K562 (cell line): ENCODE results near the gene WDR86. TPM values are rescaled to one million over a fixed set of nuclear protein-coding genes. Genes with fewer than 3 reads are reported as not detected.

ENCODE experiments used
- ATAC-seq: fragments of 200-7000 bp; cut with Tn5 transposase; 3 replicates; pipeline ENCODE4 v1.9.1; 2020; ENCODE audit warnings: moderate library complexity
- BruUV-seq: library from RNA; stranded (reverse); fragments of 400-500 nt; replicated peaks from 2 replicates; lab custom pipeline; 2021; lab: Mats Ljungman, UMichigan
- CTCF ChIA-PET: fragments of 300-600 bp; formaldehyde crosslinking; extraction: SDS; loops from one replicate; lab custom pipeline; 2021; ENCODE audit warnings: low intra/inter-chr PET ratio; lab: Yijun Ruan, JAX
- POLR2A ChIA-PET: fragments of 300-600, 350-650 bp; sonication (Branson Sonifier 250); formaldehyde crosslinking; extraction: SDS; loops from one replicate; lab custom pipeline; 2021; ENCODE audit warnings: antibody characterized with exemption, inconsistent platforms; lab: Yijun Ruan, JAX
- DNase-seq, 4 experiments: peaks; one replicate each; pipeline versions ENCODE4 v3.0.0 to v3.0.0-alpha.2; 2011 to 2018; ENCODE audit warnings: low spot score in 3 of 4, mixed read lengths in 3 of 4; ENCODE audit errors: extremely low read depth in 1 of 4
- FAIRE-seq: peaks from 2 replicates; lab custom pipeline; 2011; peaks lifted over from hg19 to GRCh38; lab: Jason Lieb, UNC
- H2AFZ ChIP-seq: 2 replicates; pipeline ENCODE4 v1.6.0; 2011; ENCODE audit warnings: low read depth, low read length, control low read depth, inconsistent platforms
- H3K27ac ChIP-seq: fragments of 200-600 bp; 3 replicates; pipeline ENCODE4 v1.8.0; 2011; ENCODE audit warnings: low read depth, mild to moderate bottlenecking, control low read depth, inconsistent platforms, low read length, moderate library complexity, mixed read lengths; ENCODE audit errors: extremely low read depth
- H3K27me3 ChIP-seq, 2 experiments: fragments of 300-600 bp in 1 of 2; 2 replicates in 1 of 2; 3 replicates in 1 of 2; pipeline versions ENCODE4 v1.6.0 to v1.8.0; 2011; ENCODE audit warnings: inconsistent platforms in 2 of 2, low read length in 2 of 2, mild to moderate bottlenecking in 1 of 2, mixed read lengths in 1 of 2, moderate library complexity in 1 of 2; ENCODE audit not compliant: control insufficient read depth in 2 of 2, insufficient read depth in 2 of 2
- H3K36me3 ChIP-seq: fragments of 300-600 bp; 3 replicates; pipeline ENCODE4 v1.8.0; 2011; ENCODE audit warnings: mild to moderate bottlenecking, low read length, inconsistent platforms; ENCODE audit not compliant: control insufficient read depth, insufficient read depth
- H3K4me1 ChIP-seq, 2 experiments: fragments of 200-600 bp in 1 of 2; replicated peaks in 1 of 2; 2 replicates in 1 of 2; 3 replicates in 1 of 2; pipeline versions ENCODE4 v1.5.1 to v1.8.0; 2011; ENCODE audit warnings: inconsistent platforms in 2 of 2, low read length in 2 of 2, mild to moderate bottlenecking in 1 of 2, mixed read lengths in 1 of 2, moderate library complexity in 1 of 2; ENCODE audit not compliant: control insufficient read depth in 2 of 2, insufficient read depth in 2 of 2
- H3K4me2 ChIP-seq: 2 replicates; pipeline ENCODE4 v1.6.1; 2011; ENCODE audit warnings: low read length, control low read depth, inconsistent platforms, mixed read lengths; ENCODE audit not compliant: insufficient read depth
- H3K4me3 ChIP-seq: fragments of 200-600 bp; sonication (generic), shearing (Covaris generic); 2 replicates; pipeline ENCODE4 v1.5.1; 2016; ENCODE audit warnings: control low read depth, inconsistent platforms
- H3K79me2 ChIP-seq: fragments of 200-600 bp; 3 replicates; pipeline ENCODE4 v1.8.0; 2011; ENCODE audit warnings: low read length, inconsistent platforms; ENCODE audit not compliant: control insufficient read depth, insufficient read depth
- H3K9ac ChIP-seq, 2 experiments: 2 replicates each; pipeline versions ENCODE4 v1.6.0 to v1.6.1; 2011; ENCODE audit warnings: low read depth in 2 of 2, low read length in 2 of 2, control low read depth in 1 of 2, inconsistent platforms in 1 of 2, mild to moderate bottlenecking in 1 of 2, mixed read lengths in 1 of 2; ENCODE audit not compliant: insufficient read depth in 1 of 2
- H3K9me1 ChIP-seq: one replicate; pipeline ENCODE4 v1.6.0; 2011; ENCODE audit warnings: inconsistent platforms, mild to moderate bottlenecking, low read length, moderate library complexity; ENCODE audit not compliant: control insufficient read depth, insufficient read depth
- H3K9me3 ChIP-seq: replicated peaks from 2 replicates; pipeline ENCODE4 v1.5.1; 2011; ENCODE audit warnings: low read depth, low read length, inconsistent platforms; ENCODE audit not compliant: control insufficient read depth, insufficient read depth
- H4K20me1 ChIP-seq: replicated peaks from 2 replicates; pipeline ENCODE4 v1.6.1; 2011; ENCODE audit warnings: low read length, inconsistent platforms, mixed read lengths; ENCODE audit not compliant: control insufficient read depth, insufficient read depth
- CTCF ChIP-seq, 3 experiments: IDR thresholded peaks in 2 of 3; conservative IDR thresholded peaks in 1 of 3; 2 replicates each; pipeline ENCODE4 v1.5.1; 2011 to 2012; ENCODE audit warnings: low read length in 3 of 3, mild to moderate bottlenecking in 3 of 3, control low read depth in 2 of 3, improper control_type of control experiment in 1 of 3, inconsistent platforms in 1 of 3, low read depth in 1 of 3, mixed read lengths in 1 of 3, moderate library complexity in 1 of 3; ENCODE audit not compliant: insufficient read depth in 2 of 3
- WGBS: fragments of 100-300 bp; shearing (Covaris generic); methylation state at CpG from one replicate; pipeline ENCODE4 v1.1.6; 2016; ENCODE audit warnings: low coverage, mixed read lengths; ENCODE audit not compliant: insufficient coverage; ENCODE audit errors: missing lambda C conversion rate; 5-methylcytosine and 5-hydroxymethylcytosine counted together
- in situ Hi-C: fragments of 300-500 bp; cut with MboI; formaldehyde crosslinking; loops from 4 replicates; pipeline ENCODE4 v1.15.0; 2018; ENCODE audit warnings: inconsistent platforms, mixed read lengths
- intact Hi-C: fragments of 100-400 bp; cut with micrococcal nuclease; formaldehyde crosslinking; loops from 2 replicates; pipeline ENCODE4 v1.14.2; 2022
- polyA plus RNA-seq, 8 experiments: library from polyadenylated mRNA; depleted of rRNA in 4 of 8; stranded (reverse) in 5 of 8; unstranded in 3 of 8; fragments of >200 nt; fragmentation: Nextera tagmentation in 2 of 8; fragmentation: Illumina TruSeq in 1 of 8; extraction: Ambion mirVana in 2 of 8; extraction: Trizol in 1 of 8; gene quantifications; 2 replicates each; pipeline versions ENCODE4 v1.2.1 to v1.2.3, GENCODE V29; 2011 to 2014; ENCODE audit warnings: inconsistent platforms in 1 of 8, missing spikeins in 1 of 8
- total RNA-seq, 7 experiments: library from RNA; depleted of rRNA in 6 of 7; stranded (reverse); fragments of >200 nt in 6 of 7; fragmentation: Illumina TruSeq in 2 of 7; extraction: Trizol in 2 of 7; gene quantifications; 2 replicates each; pipeline versions ENCODE4 v1.2.1 to v1.2.3, GENCODE V29; 2011 to 2021; ENCODE audit warnings: low replicate concordance in 1 of 7
- TF ChIP-seq, protein P1 (sequence below): sonication (generic); formaldehyde crosslinking; IDR thresholded peaks from 2 replicates; pipeline ENCODE4 v1.8.1; 2023; ENCODE audit warnings: mild to moderate bottlenecking, missing genetic modification reagents

The WDR86 gene
- total and polyA plus RNA-seq, 9 of the 15 experiments (the other 6 are each of a cell fraction or from before 2014, with no cell fraction given) = 0.24 TPM; not detected in 8

DNA sequence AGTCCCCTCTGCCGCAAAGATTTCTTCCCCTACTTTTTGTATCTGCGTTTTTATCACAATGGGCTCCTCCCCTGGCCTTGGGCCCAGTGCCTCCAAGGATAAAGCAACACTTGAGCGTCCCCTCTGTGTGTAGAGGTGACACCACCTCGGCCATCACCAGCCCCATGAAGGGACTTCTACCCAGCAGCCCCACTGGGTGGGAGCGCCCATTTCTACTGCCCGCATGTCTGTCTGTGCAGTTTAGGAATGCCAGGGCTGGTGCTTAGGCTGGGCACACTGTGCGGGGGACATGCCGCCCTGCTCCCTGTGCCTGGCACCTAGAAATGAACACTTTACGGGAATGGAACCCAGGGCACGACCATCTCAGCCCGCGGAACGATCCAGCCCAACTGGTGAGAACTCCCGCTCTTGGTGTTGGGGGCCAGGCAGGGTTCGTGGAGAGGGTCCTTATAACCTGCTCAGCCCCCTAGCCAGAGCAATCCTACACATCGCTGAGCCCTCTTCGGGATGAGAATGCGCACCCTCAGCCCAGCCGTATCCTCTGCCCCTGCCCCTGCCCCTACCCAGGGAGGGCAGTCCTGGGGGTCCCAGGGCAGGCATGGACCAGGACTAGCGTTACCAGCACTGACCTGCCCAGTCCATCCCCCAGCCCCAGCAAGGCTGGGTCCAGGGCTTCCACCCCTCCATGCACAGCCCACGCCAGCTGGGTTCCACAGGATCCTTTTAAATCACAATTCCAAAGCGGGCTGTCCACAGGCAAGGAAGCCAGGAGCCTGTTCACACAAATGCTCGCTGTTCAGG lies 17.3 kb upstream of the WDR86 start:
- Histone ChIP-seq H3K27me3 (peaks cover 4 to 56% of the 10 kb centered on the region in 2 experiments; a peak in 4 of 5 replicates), H3K4me3 (no peak overlapping the region), H4K20me1 (0 out of 2 replicates have a peak, but pooled peaks cover 4% of the 10 kb centered on the region), H3K9me1 (no peaks in the 10 kb centered on the region), H3K4me1 (peaks cover 0 to 22% of the 10 kb centered on the region in 2 experiments; a peak in 3 of 5 replicates), H2AFZ (no peak overlapping the region), H3K79me2 (no peaks in the 10 kb centered on the region), H3K36me3 (no peaks in the 10 kb centered on the region), H3K27ac (no peak overlapping the region), H3K4me2 (no peak overlapping the region), H3K9ac (0 out of 4 replicates have a peak overlapping the region, but pooled peaks of 1 of the 2 experiments have one; percentile 21), H3K9me3 (peaks cover 7% of the 10 kb centered on the region)
- intact Hi-C loops (no loop called here), in situ Hi-C loops (no loop called here)
- ChIA-PET CTCF (no interaction called here), POLR2A (interaction anchor here (1.7 kb wide), 1 partner anchor 17 kb away, joined by 3 read pairs; no protein-coding TSS in a partner anchor)
- 43% methylated on average over 23 of the region's 23 CpGs for WGBS
- DNase-seq = no peak
- no peak for FAIRE-seq
- no TSS peak for BruUV-seq
- TF ChIP-seq CTCF (IDR thresholded peaks at IDR 0.05 in 2 of 3, conservative IDR thresholded peaks at IDR 0.05 in 1 of 3; ENCODE audit: insufficient read depth in 2 of 3, low read depth in 1 of 3, low read length in 3 of 3) = peak in 1 of 3 experiments; percentile 17; a peak in 1 of 6 replicates
- TF ChIP-seq, protein P1, sequence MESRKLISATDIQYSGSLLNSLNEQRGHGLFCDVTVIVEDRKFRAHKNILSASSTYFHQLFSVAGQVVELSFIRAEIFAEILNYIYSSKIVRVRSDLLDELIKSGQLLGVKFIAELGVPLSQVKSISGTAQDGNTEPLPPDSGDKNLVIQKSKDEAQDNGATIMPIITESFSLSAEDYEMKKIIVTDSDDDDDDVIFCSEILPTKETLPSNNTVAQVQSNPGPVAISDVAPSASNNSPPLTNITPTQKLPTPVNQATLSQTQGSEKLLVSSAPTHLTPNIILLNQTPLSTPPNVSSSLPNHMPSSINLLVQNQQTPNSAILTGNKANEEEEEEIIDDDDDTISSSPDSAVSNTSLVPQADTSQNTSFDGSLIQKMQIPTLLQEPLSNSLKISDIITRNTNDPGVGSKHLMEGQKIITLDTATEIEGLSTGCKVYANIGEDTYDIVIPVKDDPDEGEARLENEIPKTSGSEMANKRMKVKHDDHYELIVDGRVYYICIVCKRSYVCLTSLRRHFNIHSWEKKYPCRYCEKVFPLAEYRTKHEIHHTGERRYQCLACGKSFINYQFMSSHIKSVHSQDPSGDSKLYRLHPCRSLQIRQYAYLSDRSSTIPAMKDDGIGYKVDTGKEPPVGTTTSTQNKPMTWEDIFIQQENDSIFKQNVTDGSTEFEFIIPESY (CRISPR knock-in tag) = no peak
- no peak for ATAC-seq
